Measurements from ENCODE around the gene USH2A.

USH2A gene

GRCh38 chr1:215681041-215681440 is 742.2 kb downstream of the USH2A start:
- no peak for DNase-seq

GRCh38 chr1:215679231-215679630 is 744.0 kb downstream of the USH2A start:
- DNase-seq, result no peak

- DNase-seq, result no peak
Observed at GRCh38 chr1:215677112-215677511, 746.1 kb downstream of the USH2A start.

- no peak for DNase-seq
Observed at GRCh38 chr1:215673943-215674342, 749.3 kb downstream of the USH2A start.

- no peak for DNase-seq
Observed at GRCh38 chr1:215672482-215672881, 750.8 kb downstream of the USH2A start.

GRCh38 chr1:215669806-215670491 is 753.3 kb downstream of the USH2A start:
- DNase-seq, result no peak

GRCh38 chr1:215667761-215668160 is 755.5 kb downstream of the USH2A start:
- DNase-seq, result no peak

GRCh38 chr1:215665215-215665614 is 758.0 kb downstream of the USH2A start:
- DNase-seq, result no peak

GRCh38 chr1:215661033-215661432 is 762.2 kb downstream of the USH2A start:
- no peak for DNase-seq

- DNase-seq, result no peak
Observed at GRCh38 chr1:215660259-215660658, 763.0 kb downstream of the USH2A start.

- DNase-seq, result no peak
Observed at GRCh38 chr1:215657047-215657446, 766.2 kb downstream of the USH2A start.

- no peak for DNase-seq
Observed at GRCh38 chr1:215652371-215652770, 770.9 kb downstream of the USH2A start.

GRCh38 chr1:215651867-215652266 is 771.4 kb downstream of the USH2A start:
- DNase-seq, result no peak

- DNase-seq, result no peak
Observed at GRCh38 chr1:215650446-215651149, 772.6 kb downstream of the USH2A start.

GRCh38 chr1:215648957-215649356 is 774.3 kb downstream of the USH2A start:
- DNase-seq, result no peak

GRCh38 chr1:215647738-215648137 is 775.5 kb downstream of the USH2A start:
- no peak for DNase-seq

- no peak for DNase-seq
Observed at GRCh38 chr1:215645861-215646260, 777.4 kb downstream of the USH2A start.

GRCh38 chr1:215645182-215645581 is 778.1 kb downstream of the USH2A start:
- DNase-seq, result no peak

GRCh38 chr1:215643592-215644321 is 779.5 kb downstream of the USH2A start:
- no peak for DNase-seq

GRCh38 chr1:215640429-215641148 is 782.7 kb downstream of the USH2A start:
- no peak for DNase-seq

- no peak for DNase-seq
Observed at GRCh38 chr1:215637041-215637573, 786.1 kb downstream of the USH2A start.

GRCh38 chr1:215636258-215636965 is 786.8 kb downstream of the USH2A start:
- no peak for DNase-seq
